HFFc6 (cell line): Measurements from ENCODE around the gene SYNE2. TPM values are rescaled to one million over a fixed set of nuclear protein-coding genes. Genes with fewer than 3 reads are reported as not detected.
A peak's percentile ranks its signal among the peaks of the same experiment; 100 is the strongest.

Source experiments
- DNase-seq: peaks from one replicate; pipeline ENCODE4 v3.0.0-alpha.2; 2018
- H3K27ac Mint-ChIP-seq: 2 replicates; pipeline ENCODE4 v1.8.0; 2020; ENCODE audit warnings: mild to moderate bottlenecking, mixed read lengths
- H3K27me3 Mint-ChIP-seq: 2 replicates; pipeline ENCODE4 v1.8.0; 2021; ENCODE audit warnings: mild to moderate bottlenecking, moderate library complexity, mixed read lengths; ENCODE audit not compliant: insufficient read depth
- H3K36me3 Mint-ChIP-seq: 2 replicates; pipeline ENCODE4 v1.8.0; 2021; ENCODE audit warnings: low read depth, mixed read lengths
- H3K4me1 Mint-ChIP-seq: 2 replicates; pipeline ENCODE4 v1.8.0; 2020; ENCODE audit warnings: low read depth, mixed read lengths
- H3K4me3 Mint-ChIP-seq: 2 replicates; pipeline ENCODE4 v1.8.0; 2020; ENCODE audit warnings: mild to moderate bottlenecking, moderate library complexity, mixed read lengths
- H3K9me3 Mint-ChIP-seq: 2 replicates; pipeline ENCODE4 v1.8.0; 2020; ENCODE audit warnings: mild to moderate bottlenecking, mixed read lengths
- CTCF ChIP-seq: fragments of 200-600 bp; sonication (generic); IDR thresholded peaks from 2 replicates; pipeline ENCODE4 v1.5.0; 2021; ENCODE audit warnings: antibody characterized with exemption, mild to moderate bottlenecking
- total RNA-seq, 6 experiments: library from RNA; stranded (reverse); fragmentation: NEBNext Ultra II Directional; extraction: Animal tissue kit (Norgen Biotek cat#: 25700); gene quantifications; 2 replicates in 1 of 6; 3 replicates in 5 of 6; pipeline ENCODE4 v1.2.3, GENCODE V29; 2021

SYNE2 gene
- total RNA-seq, 6 experiments from 2014 or later: 2.9 to 6.6 (median 6.2) TPM

GRCh38 chr14:64137657-64138290 lies 285.0 kb downstream of the SYNE2 start:
- Mint-ChIP-seq H3K4me3 (no peak overlapping the region), H3K4me1 (no peaks in the 10 kb centered on the region), H3K36me3 (no peaks in the 10 kb centered on the region), H3K27me3 (no peaks in the 10 kb centered on the region; the same call in 1 of the 2 replicates), H3K9me3 (no peaks in the 10 kb centered on the region), H3K27ac (no peak overlapping the region)
- peak; percentile 47; the same call in 1 of the 2 replicates for TF ChIP-seq CTCF
- peak; percentile 7 for DNase-seq

- DNase-seq: no peak
- Mint-ChIP-seq H3K9me3 (no peaks in the 10 kb centered on the region), H3K4me3 (no peak overlapping the region), H3K27ac (no peak overlapping the region), H3K4me1 (peaks cover 4% of the 10 kb centered on the region; the same call in 1 of the 2 replicates), H3K27me3 (peaks cover 3% of the 10 kb centered on the region; the same call in 1 of the 2 replicates), H3K36me3 (no peaks in the 10 kb centered on the region)
- TF ChIP-seq CTCF: no peak
Observed at GRCh38 chr14:64147126-64147790, 294.5 kb downstream of the SYNE2 start.

GRCh38 chr14:64149921-64150320 lies 297.1 kb downstream of the SYNE2 start:
- no peak overlapping the region for H3K27ac Mint-ChIP-seq
- DNase-seq: no peak
- H3K27me3 Mint-ChIP-seq: peaks cover 3% of the 10 kb centered on the region; the same call in 1 of the 2 replicates
- H3K4me3 Mint-ChIP-seq: no peak overlapping the region
- H3K9me3 Mint-ChIP-seq: no peaks in the 10 kb centered on the region
- H3K36me3 Mint-ChIP-seq: no peaks in the 10 kb centered on the region
- TF ChIP-seq CTCF: no peak
- H3K4me1 Mint-ChIP-seq: peaks cover 4% of the 10 kb centered on the region; the same call in 1 of the 2 replicates

- H3K4me1 Mint-ChIP-seq: no peaks in the 10 kb centered on the region
- no peak overlapping the region for H3K4me3 Mint-ChIP-seq
- no peak for DNase-seq
- H3K36me3 Mint-ChIP-seq: no peaks in the 10 kb centered on the region
- no peak overlapping the region for H3K27ac Mint-ChIP-seq
- TF ChIP-seq CTCF: no peak
- no peaks in the 10 kb centered on the region for H3K27me3 Mint-ChIP-seq
- no peaks in the 10 kb centered on the region for H3K9me3 Mint-ChIP-seq
Observed at GRCh38 chr14:64158608-64159007, 305.8 kb downstream of the SYNE2 start.

- Mint-ChIP-seq H3K4me1 (no peaks in the 10 kb centered on the region), H3K4me3 (no peak overlapping the region), H3K36me3 (no peaks in the 10 kb centered on the region), H3K27ac (no peak overlapping the region), H3K9me3 (no peaks in the 10 kb centered on the region), H3K27me3 (no peaks in the 10 kb centered on the region)
- no peak for TF ChIP-seq CTCF
- DNase-seq: no peak
Observed at GRCh38 chr14:64159588-64159987, 306.8 kb downstream of the SYNE2 start.
